DMS153 treated with DMSO at 0.1 percent for 48 hours (cell line): ENCODE data around the gene ADGRG1.

Source experiments
- DNase-seq: peaks from one replicate; lab custom pipeline; 2025; ENCODE audit not compliant: unreplicated experiment; lab: John Stamatoyannopoulos, UW

The ADGRG1 gene

DNA sequence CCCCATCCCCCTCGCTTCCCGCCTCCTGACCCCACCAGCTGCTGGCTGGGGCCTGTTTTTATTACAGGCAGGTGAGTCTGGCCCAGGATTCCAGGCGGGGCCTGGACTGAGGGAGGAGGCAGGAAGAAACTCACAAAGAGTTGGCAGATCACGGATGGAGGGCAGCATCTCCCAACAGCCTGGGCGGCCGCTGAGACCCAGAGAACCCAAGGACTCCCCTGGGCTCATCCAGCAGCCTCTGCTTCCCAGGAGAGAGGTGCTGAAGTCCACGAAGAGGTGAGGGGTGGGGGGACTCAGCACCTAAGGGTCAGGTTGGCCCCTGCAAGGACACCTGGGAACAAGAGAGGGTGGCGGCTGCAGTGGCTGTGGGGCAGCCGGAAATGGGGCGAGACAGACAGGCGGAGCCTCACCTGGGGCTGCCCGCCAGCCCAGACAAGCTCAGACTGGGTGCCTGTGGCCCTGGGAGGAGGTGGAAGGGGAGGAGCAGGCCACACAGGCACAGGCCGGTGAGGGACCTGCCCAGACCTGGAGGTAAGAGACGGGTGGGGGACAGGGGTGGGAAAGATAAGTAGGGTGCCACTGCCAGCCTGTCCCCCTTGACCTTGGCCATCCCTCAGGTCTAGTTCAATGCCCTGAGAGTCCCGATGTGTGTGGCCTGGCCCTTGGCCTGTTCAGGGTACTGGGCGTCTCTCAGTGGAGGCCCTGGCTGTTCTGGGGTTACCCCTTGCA lies 8.7 kb upstream of the ADGRG1 start:
- peak; percentile 94 for DNase-seq

GRCh38 chr16:57620335-57621231 lies 7.8 kb upstream of the ADGRG1 start:
- DNase-seq = no peak

GRCh38 chr16:57621521-57622271 lies 6.7 kb upstream of the ADGRG1 start:
- no peak for DNase-seq

DNA sequence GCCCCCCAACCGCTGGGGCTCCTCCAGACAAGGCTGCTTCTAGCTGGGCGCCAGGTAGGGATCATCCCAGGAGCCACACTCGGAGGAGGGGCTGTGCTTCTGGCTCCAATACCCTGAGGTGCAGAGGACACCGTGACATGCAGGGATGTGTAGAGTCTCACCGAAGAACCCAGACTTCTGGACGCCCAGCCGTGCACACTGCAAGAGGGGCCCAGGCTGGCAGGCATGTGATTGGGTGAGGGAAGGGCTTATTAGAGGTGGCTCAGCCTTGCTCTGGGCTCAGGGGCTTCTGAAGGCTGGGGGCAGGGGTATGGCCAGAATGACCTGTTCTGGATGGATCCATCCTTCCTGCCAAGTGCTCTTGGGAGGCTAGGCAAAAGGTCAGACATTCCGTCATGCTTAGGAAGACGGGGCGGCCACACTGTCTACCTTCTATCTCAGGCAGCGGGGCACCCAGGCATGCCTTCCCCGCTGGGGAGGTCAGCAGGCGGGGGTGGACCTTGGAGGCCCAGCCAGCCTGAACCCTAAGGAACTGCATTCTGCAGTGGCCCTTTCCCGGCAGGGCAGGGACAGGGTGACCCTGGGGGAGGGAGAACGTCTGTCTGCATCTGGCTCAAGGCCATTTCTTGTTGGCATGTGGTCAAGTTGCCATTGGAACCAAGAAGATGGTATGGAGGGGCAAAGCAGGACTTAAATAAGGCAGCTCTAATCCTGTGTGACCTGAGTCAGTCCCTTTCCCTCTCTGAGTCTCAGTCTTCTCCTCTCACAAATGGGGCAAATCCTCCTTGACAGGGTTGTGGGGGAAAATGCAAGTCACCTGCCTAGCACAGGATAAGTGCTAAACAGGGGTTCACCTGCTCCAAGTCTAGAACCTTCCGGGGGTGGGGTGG lies 5.8 kb upstream of the ADGRG1 start:
- DNase-seq = no peak

DNA sequence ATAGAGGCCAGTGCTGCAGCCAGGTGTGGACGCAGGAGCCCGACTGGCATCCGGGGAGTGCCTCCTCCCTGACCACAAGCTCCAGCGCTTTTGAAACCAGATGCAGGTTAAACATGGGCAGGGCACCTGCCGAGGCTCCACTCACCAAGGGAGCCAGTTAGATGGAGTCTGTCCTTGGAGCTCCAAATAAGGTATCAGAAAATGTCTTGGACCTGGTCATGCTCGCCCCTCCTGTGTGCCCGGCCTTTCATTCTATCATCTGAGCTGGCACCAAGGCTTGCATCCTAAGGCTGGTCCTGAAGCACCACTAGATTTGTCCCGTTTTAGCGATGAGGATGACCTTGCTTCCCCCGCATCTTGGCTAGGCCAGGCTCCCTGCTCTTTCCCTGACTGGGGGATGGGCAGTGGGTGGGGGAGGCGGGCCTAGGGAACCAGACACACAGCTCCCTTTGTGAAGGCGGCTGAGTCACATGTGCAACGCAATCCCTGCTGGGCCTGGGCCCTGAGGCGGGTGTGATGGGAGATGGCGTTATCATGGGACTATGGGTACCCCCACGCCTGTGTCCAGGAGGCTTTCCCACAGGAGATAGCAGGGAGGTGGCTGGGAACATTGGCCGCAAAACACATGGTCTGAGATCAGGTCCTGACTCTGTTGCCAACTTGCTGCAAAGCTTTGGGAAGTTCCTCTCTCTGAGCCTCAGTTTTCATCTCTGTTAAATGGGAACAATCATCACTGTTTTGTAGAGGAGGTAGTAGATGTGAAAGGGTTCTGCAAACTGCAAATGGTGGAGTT lies 5.0 kb upstream of the ADGRG1 start:
- DNase-seq = peak; percentile 20

GRCh38 chr16:57624044-57624688 lies 4.3 kb upstream of the ADGRG1 start:
- no peak for DNase-seq

GRCh38 chr16:57624806-57625500 lies 3.5 kb upstream of the ADGRG1 start:
- DNase-seq = no peak

DNA sequence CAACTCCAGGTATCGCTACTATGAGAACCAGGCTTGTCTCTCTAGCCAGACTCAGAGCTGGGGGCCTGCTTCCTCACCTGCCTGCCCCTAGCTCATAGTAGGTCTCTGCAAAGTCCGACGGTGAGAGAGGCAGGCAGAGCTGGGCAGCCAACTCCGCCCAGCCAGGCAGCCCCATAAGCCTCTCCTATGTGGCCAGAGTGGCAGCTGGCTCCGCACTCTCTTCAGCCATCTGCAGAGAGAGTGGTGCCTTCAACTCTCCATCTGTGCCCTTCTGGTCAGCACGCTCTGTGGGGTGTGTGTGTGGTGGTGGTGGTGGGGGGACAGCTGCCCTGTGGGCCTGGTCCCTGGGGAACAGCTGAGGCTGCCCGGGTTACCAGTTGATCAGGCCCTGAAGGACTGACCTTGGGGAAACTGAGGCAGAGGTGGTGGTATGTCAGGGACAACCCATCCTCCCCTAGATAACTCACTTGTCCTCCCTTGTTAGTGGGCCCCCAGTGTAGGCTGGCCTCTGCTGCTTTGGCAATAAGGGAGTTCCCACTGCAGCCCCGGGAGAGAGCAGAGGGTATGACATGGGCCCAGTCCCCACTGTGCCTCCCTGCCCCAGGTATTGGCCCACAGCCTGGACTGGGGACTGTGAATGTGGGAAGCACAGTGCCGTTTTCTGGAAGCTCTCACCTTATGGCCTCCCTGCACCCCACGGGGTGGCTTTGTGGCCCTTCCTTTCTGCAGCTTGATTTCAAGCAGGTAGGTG lies 1.8 kb upstream of the ADGRG1 start:
- no peak for DNase-seq

DNA sequence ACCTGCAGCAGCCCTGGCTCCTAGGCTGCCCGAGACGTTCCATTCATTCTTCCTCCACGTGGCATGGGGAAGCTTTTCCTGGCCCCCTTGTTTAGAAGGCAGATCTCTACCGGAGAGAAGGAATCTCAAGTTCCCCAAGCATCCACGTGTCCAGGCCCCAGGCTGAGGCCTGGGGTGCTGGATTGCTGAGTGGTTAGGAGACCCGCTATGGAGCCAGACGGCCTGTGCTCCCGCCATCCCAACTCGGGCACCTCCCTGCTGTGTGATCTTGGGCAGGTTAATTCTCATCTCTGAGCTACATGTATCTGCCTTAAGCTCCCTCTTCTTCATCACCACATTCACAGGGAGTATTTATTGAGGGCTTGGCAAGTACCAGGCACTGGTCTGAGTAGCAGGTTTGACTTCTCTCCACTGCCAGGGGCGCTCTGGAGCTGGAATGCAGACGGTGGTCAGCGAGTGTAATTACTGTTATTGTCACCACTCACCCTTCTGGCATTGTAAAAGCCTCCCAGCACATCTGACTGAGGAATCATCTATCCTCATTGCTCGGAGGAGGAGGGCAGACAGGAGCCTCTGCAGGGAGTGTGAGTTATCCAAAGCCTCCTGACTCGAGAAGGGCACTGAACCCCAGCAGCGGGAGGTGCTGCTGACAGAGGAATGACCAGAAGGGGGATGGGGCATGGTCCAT lies 1.1 kb upstream of the ADGRG1 start:
- no peak for DNase-seq

DNA sequence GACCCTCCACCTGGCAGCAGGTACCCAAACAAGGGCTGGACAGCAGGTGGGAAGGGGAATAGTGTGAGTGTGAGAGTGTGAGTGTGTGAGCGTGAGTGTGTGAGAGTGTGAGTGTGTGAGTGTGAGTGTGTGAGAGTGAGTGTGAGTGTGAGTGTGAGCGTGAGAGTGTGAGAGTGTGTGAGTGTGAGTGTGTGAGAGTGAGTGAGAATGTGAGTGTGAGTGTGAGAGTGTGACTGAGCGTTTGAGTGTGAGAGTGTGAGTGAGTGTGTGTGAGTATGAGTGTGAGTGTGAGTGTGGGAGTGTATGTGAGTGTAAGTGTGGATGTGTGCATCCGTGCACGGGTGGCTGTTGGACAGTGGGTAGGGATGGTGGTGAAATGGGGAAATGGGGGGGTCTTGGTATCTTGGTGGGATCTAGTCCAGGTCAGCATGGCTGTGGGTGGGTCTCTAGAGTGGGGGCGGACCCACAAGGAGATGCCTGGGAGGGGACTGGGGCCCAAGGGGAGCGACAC lies 408 bp downstream of the ADGRG1 start:
- no peak for DNase-seq

DNA sequence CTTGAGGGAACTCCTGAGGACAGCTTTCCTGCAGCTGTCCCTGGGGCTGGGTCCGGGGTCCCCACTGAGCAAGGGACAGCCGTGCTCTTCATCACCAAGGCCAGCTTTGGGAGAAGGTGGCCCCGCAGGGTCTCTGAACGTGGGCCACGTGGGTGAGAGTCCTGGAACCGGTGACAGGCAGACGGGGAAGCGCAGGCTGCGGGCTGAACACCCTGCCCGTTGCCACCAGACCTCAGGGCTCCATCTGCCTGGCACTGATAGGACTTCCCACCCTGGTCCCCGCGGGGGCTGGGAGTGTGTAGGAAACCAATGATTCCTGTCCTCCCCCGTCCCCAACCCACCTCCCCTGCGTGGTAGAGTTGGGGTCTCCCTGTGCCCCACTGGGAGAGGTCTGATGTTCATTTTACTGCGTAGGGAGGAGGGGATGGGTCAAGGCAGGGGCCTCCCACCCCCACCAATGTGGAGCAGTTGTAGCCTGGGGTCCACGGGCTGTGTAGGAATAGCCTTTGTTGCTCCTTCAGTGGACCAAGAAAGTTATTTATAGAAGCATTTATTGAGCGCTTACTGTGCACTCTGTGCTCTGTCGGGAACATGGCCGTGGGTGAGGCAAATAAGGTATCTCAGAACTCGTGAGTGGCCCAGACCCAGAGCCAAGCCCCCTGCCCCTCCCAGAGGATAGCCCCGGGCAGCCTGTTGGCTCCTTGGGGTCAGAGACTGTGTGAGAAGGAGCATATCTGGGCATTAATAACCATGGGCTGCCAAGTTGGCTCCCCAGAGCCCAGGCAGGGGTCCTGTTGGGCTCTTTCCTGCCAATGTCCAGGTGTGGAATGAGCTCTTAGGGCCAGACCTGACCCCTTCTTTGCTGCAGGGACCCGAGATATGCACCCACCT lies 1.3 kb downstream of the ADGRG1 start:
- DNase-seq = no peak

DNA sequence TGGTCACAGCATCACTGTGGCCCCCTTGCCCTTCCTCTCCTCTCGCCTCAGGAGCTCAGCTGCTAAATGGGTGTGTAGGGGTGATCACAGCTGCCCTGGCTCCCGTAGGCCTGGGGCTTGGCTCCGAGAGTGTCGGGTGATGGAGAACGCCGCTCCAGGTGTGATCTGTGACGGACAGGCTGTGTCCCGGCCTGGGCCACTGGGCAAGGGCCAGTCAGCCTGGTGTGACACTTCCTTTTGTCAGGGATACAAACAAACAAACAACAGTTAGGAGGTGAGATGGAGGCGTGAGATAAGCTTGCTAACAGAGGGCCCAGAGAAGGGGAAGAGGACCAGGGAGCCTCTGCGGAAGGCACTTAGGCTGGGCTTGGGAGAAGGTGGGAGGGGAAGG lies 2.0 kb downstream of the ADGRG1 start:
- no peak for DNase-seq

DNA sequence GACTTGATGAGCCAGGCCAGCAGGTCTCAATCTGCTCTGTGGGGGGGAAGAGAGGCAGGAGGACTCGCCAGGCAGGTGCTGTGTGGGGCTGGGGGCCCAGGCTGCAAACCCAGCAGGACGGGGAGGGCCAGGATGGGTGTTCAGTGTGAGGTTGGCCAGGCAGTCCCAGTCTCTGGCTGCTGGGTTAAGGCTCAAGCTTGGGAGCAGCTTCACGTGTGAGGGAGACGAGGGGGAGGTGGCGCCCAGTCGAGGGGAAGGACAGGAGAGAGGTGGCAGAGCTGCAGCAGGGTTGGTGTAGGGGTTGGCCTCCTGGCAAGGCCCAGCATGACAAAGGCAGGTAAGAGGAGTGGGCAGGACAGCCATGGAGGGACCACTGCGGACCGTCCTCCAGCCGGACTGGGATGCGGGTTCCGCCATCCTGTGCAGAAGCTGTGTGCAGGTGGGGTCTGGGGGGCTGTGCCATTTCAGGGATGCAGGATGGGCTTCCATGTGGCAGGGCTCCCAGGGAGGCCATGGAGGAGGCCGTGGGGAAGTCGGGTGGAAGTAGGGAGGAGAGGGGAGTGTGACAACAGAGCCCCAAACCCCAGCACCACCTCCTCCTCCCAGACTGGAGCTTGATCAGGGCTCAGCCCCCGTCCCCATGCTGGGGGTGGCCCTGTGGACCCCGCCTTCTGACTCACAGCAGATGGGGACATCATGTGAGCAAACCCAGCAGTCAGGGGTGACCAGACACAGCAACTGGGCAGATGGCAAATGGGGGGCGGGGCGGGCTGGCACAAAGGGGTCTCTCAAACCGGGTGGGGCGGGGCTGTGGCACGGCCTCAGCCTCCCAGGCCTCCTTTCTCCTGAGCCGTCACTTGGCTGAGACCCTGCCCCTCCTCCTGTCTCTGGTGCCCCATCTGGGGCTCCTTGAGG lies 2.8 kb downstream of the ADGRG1 start:
- DNase-seq = no peak

DNA sequence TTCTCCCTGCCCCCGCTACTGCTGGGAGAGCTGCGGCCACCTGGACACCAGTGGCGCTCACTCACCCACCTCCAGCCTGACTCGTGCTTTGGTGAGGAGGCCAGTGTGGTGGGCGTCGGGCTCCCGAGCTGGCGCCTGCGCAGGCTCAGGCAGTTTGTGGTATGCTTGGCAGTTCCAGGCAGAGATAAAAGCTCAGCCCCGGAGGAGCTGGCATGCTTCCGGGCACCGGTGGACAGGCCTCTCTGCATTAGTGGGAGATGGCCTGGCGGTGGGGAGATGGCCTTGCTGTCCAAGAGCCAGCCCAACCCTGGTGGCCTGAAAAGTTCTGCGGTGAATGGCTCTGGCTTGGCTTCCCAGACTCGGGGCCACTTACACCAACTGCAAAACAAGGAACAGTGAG lies 4.1 kb downstream of the ADGRG1 start:
- no peak for DNase-seq

DNA sequence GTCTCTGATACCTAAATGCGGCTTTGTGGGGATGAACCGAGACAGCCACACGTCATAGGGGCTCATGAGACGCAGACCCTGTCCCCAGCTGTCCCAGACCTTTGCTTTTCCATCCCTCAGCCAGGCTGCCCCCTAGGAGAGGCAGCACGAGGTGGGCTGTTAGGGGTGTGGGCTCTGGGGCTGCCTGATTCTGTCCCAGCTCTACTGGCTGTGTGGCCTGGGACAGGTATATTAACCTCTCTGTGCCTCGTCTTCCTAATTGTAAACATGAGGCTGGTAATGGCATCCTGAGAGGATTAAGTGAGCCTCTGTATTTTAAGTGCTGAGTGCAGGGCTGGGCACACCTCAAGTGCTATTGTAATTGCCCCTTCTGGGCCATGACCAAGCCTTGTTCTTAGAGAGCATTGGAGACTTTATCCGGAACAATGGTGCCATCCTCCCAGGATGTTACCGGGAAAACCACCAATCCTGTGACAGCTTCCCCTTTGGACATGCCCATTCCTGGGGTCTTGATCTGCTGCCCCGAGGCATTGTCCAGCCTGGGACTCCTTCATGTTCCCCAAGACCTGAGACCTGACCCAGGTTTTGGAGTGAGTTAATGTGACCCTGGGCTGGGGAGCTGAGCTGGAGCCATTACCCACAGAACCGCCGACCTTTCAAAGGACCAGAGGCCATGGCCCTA lies 5.1 kb downstream of the ADGRG1 start:
- no peak for DNase-seq
